ENCODE measurements around the gene LRMDA. TPM values are rescaled to one million over a fixed set of nuclear protein-coding genes. Genes with fewer than 3 reads are reported as not detected.

Gene LRMDA
- total RNA-seq, 2 experiments from 2014 or later, result not detected

DNA sequence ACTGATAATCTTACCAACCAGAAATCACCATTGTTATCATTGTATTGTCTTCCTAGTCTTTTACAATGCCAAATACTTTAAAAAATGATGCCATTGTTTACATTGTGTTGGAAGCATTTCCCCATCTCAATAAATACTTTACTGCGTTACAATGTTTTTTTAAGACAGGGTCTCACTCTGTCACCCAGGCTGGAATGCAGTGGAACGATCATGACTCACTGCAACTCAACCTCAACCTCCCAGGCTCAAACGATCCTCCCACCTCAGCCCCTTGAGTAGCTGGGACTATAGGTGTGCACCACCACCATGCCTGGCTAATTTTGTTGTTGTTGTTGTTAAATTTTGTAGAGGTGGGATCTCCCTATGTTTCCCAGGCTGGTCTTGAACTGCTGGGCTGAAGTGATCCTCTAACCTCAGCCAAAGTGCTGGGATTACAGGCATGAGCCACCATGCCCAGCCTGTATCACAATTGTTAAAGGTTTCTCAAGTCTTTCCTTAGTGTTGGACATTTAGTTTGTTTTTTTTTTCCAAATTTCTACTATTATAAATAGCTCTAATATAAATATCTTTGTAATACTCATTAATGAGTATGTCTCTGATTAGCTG is 13.5 kb downstream of the LRMDA start:
- no peak overlapping the region for H3K4me3 Mint-ChIP-seq
- no peak for DNase-seq
- CTCF ChIA-PET, result interaction anchor here (0.7 kb wide), 1 partner anchor 25 kb away, joined by 3 read pairs; no protein-coding TSS in a partner anchor
- H3K9me3 Mint-ChIP-seq, result peaks cover 13% of the 10 kb centered on the region
- intact Hi-C loops (cut with micrococcal nuclease), result no loop called here
- no peak overlapping the region for H3K27ac Mint-ChIP-seq
- no peaks in the 10 kb centered on the region for H3K36me3 Mint-ChIP-seq (ENCODE audit: low read depth)
- H3K27me3 Mint-ChIP-seq (ENCODE audit: low read depth), result peaks cover 4% of the 10 kb centered on the region
- no peaks in the 10 kb centered on the region for H3K4me1 Mint-ChIP-seq (ENCODE audit: low read depth)

DNA sequence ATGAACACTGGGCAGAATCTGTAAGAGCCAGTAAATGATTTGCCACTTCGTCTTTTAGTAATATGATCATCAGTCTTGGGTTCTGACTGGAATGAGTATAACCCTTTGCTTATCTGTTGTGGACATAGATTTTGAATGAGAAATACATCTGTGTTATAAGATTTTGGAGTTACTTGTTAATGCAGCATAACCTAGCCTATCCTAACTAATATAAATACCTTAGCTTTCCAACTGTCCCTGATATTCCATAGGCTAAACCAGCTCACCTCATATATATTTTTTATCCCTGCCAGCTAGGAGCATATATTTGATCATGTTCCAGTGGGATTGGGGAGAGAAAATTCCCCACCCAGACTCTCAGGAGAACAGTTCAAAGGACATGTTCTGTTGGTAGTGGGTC is 15.1 kb downstream of the LRMDA start:
- H3K27me3 Mint-ChIP-seq (ENCODE audit: low read depth), result peaks cover 3% of the 10 kb centered on the region
- intact Hi-C loops (cut with micrococcal nuclease), result no loop called here
- H3K4me3 Mint-ChIP-seq, result no peak overlapping the region
- no peaks in the 10 kb centered on the region for H3K36me3 Mint-ChIP-seq (ENCODE audit: low read depth)
- no peaks in the 10 kb centered on the region for H3K4me1 Mint-ChIP-seq (ENCODE audit: low read depth)
- H3K9me3 Mint-ChIP-seq, result peaks cover 13% of the 10 kb centered on the region
- no peak overlapping the region for H3K27ac Mint-ChIP-seq
- no peak for DNase-seq
- CTCF ChIA-PET, result interaction anchor here (0.6 kb wide), 1 partner anchor 1501 kb away, joined by 3 read pairs; no protein-coding TSS in a partner anchor

DNA sequence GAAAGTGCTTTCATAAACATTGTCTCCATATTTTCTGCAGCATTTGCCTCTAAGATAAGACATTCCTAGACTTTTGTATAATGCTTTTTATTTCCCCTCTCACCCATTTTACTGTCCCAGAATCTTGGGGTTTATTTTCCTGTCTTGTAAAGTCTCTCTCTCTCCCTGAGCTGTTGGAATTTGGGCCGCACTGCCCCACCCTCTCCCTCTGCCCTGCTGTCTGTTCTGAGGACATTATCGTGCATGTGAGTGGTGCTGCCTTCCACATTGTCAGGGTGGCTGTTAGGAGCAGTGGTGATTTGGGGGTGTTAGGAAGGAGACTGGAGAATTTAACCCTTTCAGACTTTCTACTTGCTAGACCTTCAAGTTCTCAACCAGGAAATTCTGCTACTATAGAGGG is 16.7 kb downstream of the LRMDA start:
- Mint-ChIP-seq H3K4me1 (ENCODE audit: low read depth) (no peaks in the 10 kb centered on the region), H3K27me3 (ENCODE audit: low read depth) (peaks cover 3% of the 10 kb centered on the region), H3K36me3 (ENCODE audit: low read depth) (no peaks in the 10 kb centered on the region), H3K27ac (no peak overlapping the region), H3K9me3 (peaks cover 7% of the 10 kb centered on the region), H3K4me3 (no peak overlapping the region)
- intact Hi-C loops (cut with micrococcal nuclease), result no loop called here
- CTCF ChIA-PET, result no interaction called here
- DNase-seq, result no peak

DNA sequence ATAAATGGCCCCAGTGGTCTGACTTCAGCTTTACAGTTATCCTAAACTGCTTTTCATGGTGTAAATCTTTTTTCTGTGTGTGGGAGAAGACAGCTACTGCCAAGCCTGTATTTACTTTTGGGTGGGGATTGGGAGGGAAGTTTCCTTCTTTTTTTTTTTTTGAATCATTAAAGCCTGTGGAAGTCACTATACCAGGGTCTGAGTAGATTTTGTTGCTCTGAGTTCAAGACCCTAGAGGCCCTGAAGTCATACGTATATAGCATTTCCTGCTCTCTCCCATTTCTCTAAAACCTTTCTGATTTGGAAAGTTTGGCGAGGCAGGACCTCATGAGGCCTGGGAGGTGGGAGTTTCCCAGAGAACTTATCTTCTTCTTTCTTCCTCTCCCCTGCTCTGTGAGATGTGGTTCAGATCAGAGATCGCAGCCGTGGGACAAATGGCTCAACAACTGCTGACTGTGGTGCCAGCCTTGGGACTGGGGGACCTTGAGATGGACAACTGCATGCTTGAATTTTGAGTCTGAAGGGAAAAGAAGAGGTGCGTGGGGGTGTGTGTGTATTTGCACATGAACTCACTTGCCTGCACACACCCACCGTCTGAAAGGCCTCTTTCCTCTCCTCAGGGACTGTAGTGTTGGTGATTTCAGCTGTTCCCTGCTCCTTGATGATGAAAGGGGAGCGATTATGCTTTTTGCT is 18.1 kb downstream of the LRMDA start:
- H3K27me3 Mint-ChIP-seq (ENCODE audit: low read depth), result peaks cover 3% of the 10 kb centered on the region
- H3K4me3 Mint-ChIP-seq, result no peak overlapping the region
- no peak for DNase-seq
- intact Hi-C loops (cut with micrococcal nuclease), result no loop called here
- no peak overlapping the region for H3K27ac Mint-ChIP-seq
- CTCF ChIA-PET, result no interaction called here
- H3K4me1 Mint-ChIP-seq (ENCODE audit: low read depth), result no peaks in the 10 kb centered on the region
- no peaks in the 10 kb centered on the region for H3K9me3 Mint-ChIP-seq
- no peaks in the 10 kb centered on the region for H3K36me3 Mint-ChIP-seq (ENCODE audit: low read depth)

DNA sequence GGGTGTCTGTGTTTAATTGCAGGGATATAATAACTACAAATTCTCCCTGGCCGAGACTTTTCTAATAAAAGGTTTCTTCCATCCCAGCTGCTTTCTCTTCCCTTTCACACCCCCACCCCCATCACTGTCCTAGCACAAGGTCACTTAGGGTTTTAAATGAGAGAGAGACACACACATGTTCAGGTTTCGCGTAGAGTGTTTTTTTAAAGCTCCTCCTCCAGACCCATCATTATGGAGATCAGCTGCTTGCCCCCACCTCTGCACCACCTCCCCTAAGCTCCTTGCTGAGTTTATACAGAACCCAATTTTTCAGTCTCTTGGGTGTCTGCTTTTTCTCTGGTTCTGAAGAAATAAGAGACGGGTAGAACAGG is 18.6 kb downstream of the LRMDA start:
- Mint-ChIP-seq H3K4me3 (no peak overlapping the region), H3K27me3 (ENCODE audit: low read depth) (peaks cover 3% of the 10 kb centered on the region), H3K27ac (no peak overlapping the region), H3K36me3 (ENCODE audit: low read depth) (no peaks in the 10 kb centered on the region), H3K9me3 (no peaks in the 10 kb centered on the region), H3K4me1 (ENCODE audit: low read depth) (no peaks in the 10 kb centered on the region)
- DNase-seq, result no peak
- CTCF ChIA-PET, result no interaction called here
- intact Hi-C loops (cut with micrococcal nuclease), result no loop called here

DNA sequence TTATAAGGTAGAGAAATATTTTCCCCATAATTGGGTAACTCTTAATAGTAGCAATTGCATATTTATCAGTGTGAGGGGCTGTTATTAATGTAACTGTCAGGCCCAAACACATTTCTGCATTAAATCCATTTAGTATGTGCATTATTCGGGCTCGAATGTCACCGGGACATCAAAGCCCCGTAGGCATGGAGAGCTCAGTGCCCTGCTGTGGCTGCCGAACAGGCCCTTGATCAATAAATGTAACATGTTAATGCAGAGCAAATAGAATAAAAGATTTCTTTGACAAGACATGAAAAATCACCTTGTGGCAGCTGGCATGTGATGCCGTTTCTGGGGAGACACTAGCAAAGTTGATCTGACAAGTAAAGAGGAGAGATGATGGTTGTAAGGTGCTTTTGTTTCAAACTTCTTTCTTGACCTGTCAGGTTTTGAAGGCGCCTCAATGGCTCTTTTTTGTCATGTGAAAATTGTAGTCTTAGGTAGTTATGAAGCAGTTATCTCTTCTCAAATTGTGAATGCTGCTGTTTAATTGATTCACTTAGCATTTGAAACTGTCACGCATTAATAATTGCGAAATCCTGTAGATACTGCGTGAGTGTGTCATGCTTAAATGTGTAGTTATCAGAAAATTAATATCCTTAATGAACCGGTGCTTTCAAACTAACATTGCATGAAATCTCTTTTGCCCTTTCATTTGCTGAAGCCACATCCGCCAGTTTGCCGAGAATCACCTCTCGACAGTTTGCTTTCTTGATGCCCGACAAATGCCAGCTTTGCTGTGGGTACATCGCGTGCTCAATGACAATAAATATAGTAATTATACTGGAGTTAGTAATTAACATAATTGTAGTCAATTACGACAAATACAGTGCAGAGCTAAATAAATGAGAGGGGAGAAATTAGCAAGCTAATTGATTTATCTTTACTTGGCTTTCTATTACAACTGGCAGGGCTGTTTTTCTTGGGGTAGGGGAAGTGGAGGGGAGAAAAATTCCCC is 19.5 kb downstream of the LRMDA start:
- intact Hi-C loops (cut with micrococcal nuclease), result no loop called here
- CTCF ChIA-PET, result interaction anchor here (1.1 kb wide), 1 partner anchor 11 kb away, joined by 3 read pairs; no protein-coding TSS in a partner anchor
- no peaks in the 10 kb centered on the region for H3K4me1 Mint-ChIP-seq (ENCODE audit: low read depth)
- H3K4me3 Mint-ChIP-seq, result no peak overlapping the region
- DNase-seq, result no peak
- no peaks in the 10 kb centered on the region for H3K36me3 Mint-ChIP-seq (ENCODE audit: low read depth)
- no peaks in the 10 kb centered on the region for H3K9me3 Mint-ChIP-seq
- peaks cover 3% of the 10 kb centered on the region for H3K27me3 Mint-ChIP-seq (ENCODE audit: low read depth)
- no peak overlapping the region for H3K27ac Mint-ChIP-seq

DNA sequence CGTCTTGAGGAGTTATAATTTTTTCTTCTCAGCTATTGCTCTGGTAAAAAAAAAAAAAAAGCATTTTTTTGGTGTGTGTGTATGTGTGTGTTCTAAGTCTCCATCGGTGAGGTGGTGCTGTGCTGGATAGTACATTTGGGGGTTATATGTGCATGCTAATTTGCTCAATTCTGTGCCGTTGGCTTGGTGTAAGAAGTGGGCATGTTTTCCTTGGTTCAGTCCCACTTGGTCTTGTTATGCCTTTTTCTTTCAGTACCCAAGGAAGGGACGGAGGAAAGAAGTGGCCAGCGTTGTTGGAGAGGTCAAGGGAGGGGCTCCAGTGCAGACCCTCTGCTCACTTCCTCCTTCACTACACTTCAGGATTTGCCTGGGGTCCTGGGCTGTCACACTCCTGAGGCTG is 20.4 kb downstream of the LRMDA start:
- no peak overlapping the region for H3K27ac Mint-ChIP-seq
- no peaks in the 10 kb centered on the region for H3K9me3 Mint-ChIP-seq
- H3K4me1 Mint-ChIP-seq (ENCODE audit: low read depth), result no peaks in the 10 kb centered on the region
- CTCF ChIA-PET, result interaction anchor here (1.1 kb wide), 1 partner anchor 10 kb away, joined by 3 read pairs; no protein-coding TSS in a partner anchor
- peaks cover 3% of the 10 kb centered on the region for H3K27me3 Mint-ChIP-seq (ENCODE audit: low read depth)
- H3K36me3 Mint-ChIP-seq (ENCODE audit: low read depth), result no peaks in the 10 kb centered on the region
- H3K4me3 Mint-ChIP-seq, result no peak overlapping the region
- intact Hi-C loops (cut with micrococcal nuclease), result no loop called here
- DNase-seq, result no peak

DNA sequence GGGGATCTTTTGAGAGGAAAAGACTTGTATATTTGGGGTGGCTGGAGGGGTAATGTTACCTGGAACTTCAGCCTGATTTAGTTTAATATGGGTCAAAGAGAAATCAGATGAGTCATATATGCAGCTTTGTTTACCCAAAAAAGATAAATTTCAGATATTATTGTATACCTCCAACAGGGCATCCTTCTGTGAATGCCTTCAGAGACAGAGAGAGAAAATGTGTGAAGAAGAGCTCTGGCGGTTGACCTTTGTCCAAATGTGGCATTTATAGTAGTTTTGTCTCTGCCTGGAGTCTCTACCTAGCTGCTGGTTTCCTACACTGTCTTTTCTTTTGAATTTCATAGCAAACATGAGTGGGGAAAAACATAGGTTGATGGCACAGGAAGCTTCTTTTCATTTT is 21.6 kb downstream of the LRMDA start:
- intact Hi-C loops (cut with micrococcal nuclease), result no loop called here
- Mint-ChIP-seq H3K27me3 (ENCODE audit: low read depth) (peaks cover 3% of the 10 kb centered on the region), H3K27ac (no peak overlapping the region), H3K36me3 (ENCODE audit: low read depth) (no peaks in the 10 kb centered on the region), H3K4me1 (ENCODE audit: low read depth) (no peaks in the 10 kb centered on the region), H3K4me3 (no peak overlapping the region), H3K9me3 (no peaks in the 10 kb centered on the region)
- CTCF ChIA-PET, result no interaction called here
- DNase-seq, result no peak

DNA sequence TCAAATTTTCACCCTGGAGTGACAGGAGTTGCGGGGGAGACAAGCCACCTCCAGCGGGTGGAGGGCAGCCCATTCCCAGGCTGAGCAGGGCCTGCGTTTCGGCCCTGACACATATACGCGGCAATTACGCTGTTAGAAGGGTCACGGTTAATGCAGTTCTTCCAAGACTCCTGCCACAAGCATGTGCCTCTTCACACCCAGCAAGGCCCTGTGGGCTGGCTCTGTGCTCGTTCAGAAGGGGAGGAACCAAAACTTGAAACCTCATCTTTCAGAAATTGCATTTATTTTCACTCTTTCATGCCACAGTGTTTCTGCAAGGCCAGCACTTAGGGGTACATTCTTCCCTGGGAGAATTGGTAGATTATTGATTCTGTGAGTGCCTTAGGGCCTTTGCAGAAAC is 24.7 kb downstream of the LRMDA start:
- intact Hi-C loops (cut with micrococcal nuclease), result no loop called here
- no peak overlapping the region for H3K27ac Mint-ChIP-seq
- CTCF ChIA-PET, result no interaction called here
- no peaks in the 10 kb centered on the region for H3K27me3 Mint-ChIP-seq (ENCODE audit: low read depth)
- H3K4me3 Mint-ChIP-seq, result no peak overlapping the region
- no peaks in the 10 kb centered on the region for H3K36me3 Mint-ChIP-seq (ENCODE audit: low read depth)
- no peaks in the 10 kb centered on the region for H3K4me1 Mint-ChIP-seq (ENCODE audit: low read depth)
- no peak for DNase-seq
- no peaks in the 10 kb centered on the region for H3K9me3 Mint-ChIP-seq

DNA sequence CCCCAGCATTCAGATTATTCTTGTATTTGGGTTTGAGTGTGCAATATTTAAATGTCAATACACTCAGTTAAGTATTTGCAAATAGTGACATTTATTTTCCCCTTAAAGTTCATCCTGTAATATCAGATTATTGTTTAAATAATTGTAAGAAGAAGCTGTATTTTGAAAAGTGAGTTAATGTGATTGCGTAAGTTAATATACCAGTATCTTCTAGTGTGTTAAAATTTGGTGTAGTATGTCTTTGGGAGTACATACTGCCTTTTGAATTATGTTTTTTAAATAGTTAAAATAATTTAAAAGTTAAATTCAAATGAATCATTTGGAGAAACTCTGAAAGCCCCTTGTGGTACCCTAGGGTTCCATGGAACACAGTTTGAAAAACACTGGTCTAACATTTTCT is 28.6 kb downstream of the LRMDA start:
- no peak overlapping the region for H3K27ac Mint-ChIP-seq
- DNase-seq, result no peak
- CTCF ChIA-PET, result no interaction called here
- no peaks in the 10 kb centered on the region for H3K4me1 Mint-ChIP-seq (ENCODE audit: low read depth)
- no peaks in the 10 kb centered on the region for H3K9me3 Mint-ChIP-seq
- H3K36me3 Mint-ChIP-seq (ENCODE audit: low read depth), result no peaks in the 10 kb centered on the region
- no peak overlapping the region for H3K4me3 Mint-ChIP-seq
- intact Hi-C loops (cut with micrococcal nuclease), result no loop called here
- H3K27me3 Mint-ChIP-seq (ENCODE audit: low read depth), result peaks cover 3% of the 10 kb centered on the region

DNA sequence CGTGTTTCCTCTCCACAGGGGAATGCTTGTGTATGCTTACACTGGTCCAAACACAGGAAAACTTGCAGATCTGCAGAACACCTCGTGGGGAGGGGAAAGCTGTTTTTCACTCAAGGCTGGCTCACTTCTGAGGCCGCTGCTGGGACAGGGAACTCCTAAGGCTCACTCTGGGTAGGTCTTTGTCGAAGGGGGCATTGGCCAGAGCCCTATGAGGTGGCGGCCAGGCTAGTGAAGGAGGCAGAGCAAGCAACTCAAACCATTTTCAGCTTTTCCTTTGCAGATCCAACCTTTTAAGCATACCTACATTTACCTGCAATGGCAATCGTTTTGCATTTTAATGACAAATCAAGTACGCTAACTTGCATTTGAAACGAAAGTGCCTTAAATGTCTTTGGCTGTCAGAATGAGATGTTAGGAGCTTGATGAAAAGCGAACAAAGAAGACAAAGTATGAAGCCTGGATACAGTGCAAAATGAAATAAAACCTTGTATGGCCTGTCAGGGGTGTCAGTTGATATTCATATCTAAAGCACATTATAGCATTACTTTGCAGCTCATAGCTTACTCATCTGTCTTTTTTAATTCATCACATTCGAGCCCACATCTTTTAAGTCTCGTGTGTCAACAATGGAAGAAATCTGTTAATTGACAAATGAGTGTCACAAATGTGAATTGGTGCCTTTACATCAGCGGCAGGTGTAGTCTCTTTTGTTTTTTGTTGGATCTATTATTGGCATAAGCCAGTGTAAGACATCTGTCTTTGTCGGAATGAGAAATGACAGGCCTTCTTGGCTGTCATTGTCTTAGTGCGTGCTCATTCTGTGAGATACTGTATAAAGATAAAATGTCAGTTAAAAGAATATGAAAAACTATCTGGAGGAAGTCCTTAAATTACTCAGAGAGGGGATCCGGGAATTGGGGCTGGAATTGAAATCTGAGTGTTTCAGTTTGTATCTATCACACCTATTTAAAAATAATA is 30.5 kb downstream of the LRMDA start:
- no peak overlapping the region for H3K4me3 Mint-ChIP-seq
- DNase-seq, result no peak
- no peak overlapping the region for H3K27ac Mint-ChIP-seq
- no peaks in the 10 kb centered on the region for H3K36me3 Mint-ChIP-seq (ENCODE audit: low read depth)
- no peaks in the 10 kb centered on the region for H3K4me1 Mint-ChIP-seq (ENCODE audit: low read depth)
- peaks cover 3% of the 10 kb centered on the region for H3K27me3 Mint-ChIP-seq (ENCODE audit: low read depth)
- CTCF ChIA-PET, result interaction anchor here (0.9 kb wide), 1 partner anchor 11 kb away, joined by 3 read pairs; no protein-coding TSS in a partner anchor
- intact Hi-C loops (cut with micrococcal nuclease), result no loop called here
- no peaks in the 10 kb centered on the region for H3K9me3 Mint-ChIP-seq

DNA sequence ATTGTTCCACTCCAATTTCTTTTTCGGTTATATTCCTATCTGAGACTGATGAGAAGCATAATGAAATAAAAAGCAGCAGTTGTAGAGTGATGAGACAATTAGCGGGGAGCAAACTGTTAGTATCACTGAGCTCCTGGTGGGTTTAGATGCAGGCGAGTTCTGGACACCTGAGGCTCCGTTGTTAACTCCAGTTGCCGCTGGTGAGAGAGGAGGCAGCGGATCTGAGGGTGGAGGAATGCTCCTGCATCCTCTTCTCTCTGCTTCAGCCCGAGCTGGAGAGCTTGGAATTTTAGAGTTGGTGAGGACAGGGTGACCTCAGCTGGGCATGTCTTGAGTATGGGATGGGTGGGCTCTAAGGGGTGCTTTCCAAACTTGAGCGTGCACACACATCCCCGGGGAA is 31.4 kb downstream of the LRMDA start:
- intact Hi-C loops (cut with micrococcal nuclease), result no loop called here
- no peak overlapping the region for H3K4me3 Mint-ChIP-seq
- CTCF ChIA-PET, result no interaction called here
- H3K9me3 Mint-ChIP-seq, result no peaks in the 10 kb centered on the region
- H3K27ac Mint-ChIP-seq, result no peak overlapping the region
- no peak for DNase-seq
- no peaks in the 10 kb centered on the region for H3K4me1 Mint-ChIP-seq (ENCODE audit: low read depth)
- H3K27me3 Mint-ChIP-seq (ENCODE audit: low read depth), result peaks cover 3% of the 10 kb centered on the region
- no peaks in the 10 kb centered on the region for H3K36me3 Mint-ChIP-seq (ENCODE audit: low read depth)

Measured in activated naive CD4-positive, alpha-beta T cell treated with anti-CD3 and anti-CD28 coated beads for 36 hours (primary cell).